Raji (cell line): ENCODE data around the gene TBC1D5.

Experiments used
- POLR2A ChIP-seq: IDR thresholded peaks from 2 replicates; pipeline ENCODE4 v1.6.1; 2011; ENCODE audit warnings: low read depth, low read length, control low read depth; ENCODE audit not compliant: insufficient read depth

TBC1D5 gene

GRCh38 chr3:17544632-17545031, 197.8 kb downstream of the TBC1D5 start:
- no peak for TF ChIP-seq POLR2A

GRCh38 chr3:17542591-17542990, 199.8 kb downstream of the TBC1D5 start:
- no peak for TF ChIP-seq POLR2A

GRCh38 chr3:17539436-17539835, 203.0 kb downstream of the TBC1D5 start:
- no peak for TF ChIP-seq POLR2A

- TF ChIP-seq POLR2A, result no peak
Measured at GRCh38 chr3:17535274-17535673, 207.2 kb downstream of the TBC1D5 start.

GRCh38 chr3:17529677-17530076, 212.8 kb downstream of the TBC1D5 start:
- no peak for TF ChIP-seq POLR2A

- no peak for TF ChIP-seq POLR2A
Measured at GRCh38 chr3:17518189-17519059, 224.0 kb downstream of the TBC1D5 start.

GRCh38 chr3:17515445-17516234, 226.8 kb downstream of the TBC1D5 start:
- no peak for TF ChIP-seq POLR2A

GRCh38 chr3:17514597-17514996, 227.8 kb downstream of the TBC1D5 start:
- no peak for TF ChIP-seq POLR2A

- no peak for TF ChIP-seq POLR2A
Measured at GRCh38 chr3:17510265-17510664, 232.2 kb downstream of the TBC1D5 start.

GRCh38 chr3:17508180-17508752, 234.2 kb downstream of the TBC1D5 start:
- no peak for TF ChIP-seq POLR2A

- TF ChIP-seq POLR2A, result no peak
Measured at GRCh38 chr3:17507480-17507879, 235.0 kb downstream of the TBC1D5 start.

- no peak for TF ChIP-seq POLR2A
Measured at GRCh38 chr3:17505856-17506255, 236.6 kb downstream of the TBC1D5 start.

- TF ChIP-seq POLR2A, result no peak
Measured at GRCh38 chr3:17501745-17502144, 240.7 kb downstream of the TBC1D5 start.

GRCh38 chr3:17500618-17501017, 241.8 kb downstream of the TBC1D5 start:
- no peak for TF ChIP-seq POLR2A

GRCh38 chr3:17494117-17494809, 248.2 kb downstream of the TBC1D5 start:
- no peak for TF ChIP-seq POLR2A

- TF ChIP-seq POLR2A, result no peak
Measured at GRCh38 chr3:17491601-17492000, 250.8 kb downstream of the TBC1D5 start.

GRCh38 chr3:17489139-17489538, 253.3 kb downstream of the TBC1D5 start:
- no peak for TF ChIP-seq POLR2A
